NCI-H2227 (cell line): ENCODE measurements around the gene SKAP2.
A peak's percentile ranks its signal among the peaks of the same experiment; 100 is the strongest.

Experiments
- DNase-seq: peaks from one replicate; lab custom pipeline; 2025; ENCODE audit not compliant: unreplicated experiment; lab: John Stamatoyannopoulos, UW

SKAP2 gene

DNA sequence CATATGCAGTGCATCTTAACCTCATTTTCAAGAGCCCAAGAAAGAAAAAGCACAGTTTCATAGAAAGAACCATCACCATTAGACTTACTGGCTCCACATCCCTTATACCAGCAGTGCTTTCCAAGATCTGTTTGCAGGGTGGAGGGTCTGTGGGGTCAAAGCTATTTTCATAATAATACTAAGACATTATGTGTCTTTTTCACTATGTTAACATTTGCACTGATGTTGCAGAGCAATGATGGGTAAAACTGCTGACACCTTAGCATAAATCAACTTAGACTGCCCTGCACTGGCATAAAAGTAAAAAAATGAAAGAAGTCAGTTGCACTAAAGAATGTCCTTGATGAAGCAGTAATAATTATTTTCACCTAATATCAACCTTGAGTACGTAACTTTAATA, 166.2 kb downstream of the SKAP2 start:
- DNase-seq, result no peak

DNA sequence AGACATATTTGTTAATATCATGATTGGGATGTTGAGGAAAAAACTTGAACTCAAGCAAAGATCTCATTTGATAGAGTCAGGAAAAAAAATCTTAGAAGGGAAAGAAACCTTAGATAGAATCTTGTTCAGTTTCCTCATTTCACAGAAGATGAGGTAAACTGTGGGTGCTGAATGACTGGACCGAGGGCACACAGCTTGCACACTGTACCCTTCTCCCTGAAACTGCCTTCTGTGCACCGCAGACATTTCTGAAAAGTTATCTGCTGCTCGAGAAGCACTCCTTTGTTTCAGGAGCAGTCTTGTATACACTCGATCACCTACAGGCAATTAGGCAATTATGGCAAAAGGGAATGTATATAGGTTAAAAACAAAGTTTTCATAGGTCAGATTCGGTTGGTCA, 167.4 kb downstream of the SKAP2 start:
- no peak for DNase-seq

DNA sequence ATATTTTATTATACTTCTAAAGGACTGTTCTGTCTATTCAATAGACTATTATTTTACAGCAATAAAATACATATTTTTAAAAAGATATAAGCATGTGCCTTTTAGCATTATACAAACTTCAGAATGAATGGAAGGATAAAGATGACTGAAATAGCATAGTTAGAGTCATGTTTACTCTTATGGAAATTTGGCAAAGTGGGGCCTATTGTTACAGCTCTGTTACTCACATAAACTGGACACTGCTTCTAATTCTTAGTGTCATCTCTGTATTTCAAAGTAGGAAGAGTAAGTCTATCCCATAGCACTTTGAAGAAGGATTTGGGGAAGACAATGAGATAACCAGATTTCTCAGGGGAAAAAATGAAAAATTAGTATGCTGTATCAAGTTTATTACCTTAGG, 168.2 kb downstream of the SKAP2 start:
- DNase-seq, result no peak

DNA sequence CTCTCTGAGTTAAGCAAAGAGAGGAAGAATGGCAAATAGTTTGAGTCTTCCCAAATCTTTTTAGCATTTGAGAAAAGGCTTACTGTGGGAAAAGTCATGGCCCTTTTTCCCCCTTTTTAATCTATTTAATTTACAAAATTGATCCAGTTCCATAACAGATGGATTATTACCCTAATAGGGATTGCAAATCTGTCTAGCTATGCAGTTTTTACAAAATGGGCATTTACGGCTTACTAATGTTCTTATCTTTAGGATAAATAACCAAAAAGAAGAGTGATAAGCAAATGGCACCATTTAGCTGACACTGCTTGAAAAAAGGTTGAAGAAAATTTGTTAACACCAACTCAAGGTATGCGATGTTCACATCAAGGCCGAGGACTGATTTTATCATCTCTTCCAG, 169.7 kb downstream of the SKAP2 start:
- no peak for DNase-seq

DNA sequence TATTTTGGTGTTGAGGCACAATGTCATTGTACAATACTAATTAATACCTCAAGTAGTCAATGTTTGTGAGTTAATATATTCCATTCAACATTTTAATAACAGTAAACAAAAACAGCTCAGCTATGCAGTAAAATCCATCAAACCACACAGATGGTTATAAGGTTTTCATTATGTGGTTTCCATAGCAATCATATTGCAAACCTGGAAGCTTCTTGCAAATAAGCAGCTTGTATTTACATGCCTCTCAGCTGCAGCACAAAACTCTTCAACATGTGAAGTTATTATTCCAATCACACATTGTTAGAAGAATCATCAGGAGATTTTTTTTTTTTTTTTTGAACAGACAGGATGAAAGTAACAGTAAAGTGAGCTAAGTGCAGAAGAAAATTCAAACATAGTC, 170.2 kb downstream of the SKAP2 start:
- no peak for DNase-seq

DNA sequence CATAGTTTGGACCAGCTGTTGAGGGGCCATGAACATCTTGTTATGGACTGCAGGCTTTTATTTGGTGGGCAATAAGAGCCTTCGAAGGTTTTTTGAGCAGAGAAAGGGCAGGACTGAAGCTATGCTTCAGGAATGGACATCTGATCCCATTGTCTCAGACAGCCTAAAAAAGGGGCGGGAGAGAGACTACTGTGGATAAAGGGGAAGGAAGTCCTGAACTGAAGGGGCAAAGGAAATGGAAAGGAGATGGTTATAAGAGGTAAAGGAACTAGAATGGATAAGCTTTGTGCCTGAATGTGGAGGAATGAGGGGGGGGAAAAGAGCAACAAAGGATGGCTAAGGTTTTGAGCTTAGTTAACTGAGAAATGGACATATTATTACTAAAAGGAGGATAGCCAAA, 172.5 kb downstream of the SKAP2 start:
- no peak for DNase-seq

DNA sequence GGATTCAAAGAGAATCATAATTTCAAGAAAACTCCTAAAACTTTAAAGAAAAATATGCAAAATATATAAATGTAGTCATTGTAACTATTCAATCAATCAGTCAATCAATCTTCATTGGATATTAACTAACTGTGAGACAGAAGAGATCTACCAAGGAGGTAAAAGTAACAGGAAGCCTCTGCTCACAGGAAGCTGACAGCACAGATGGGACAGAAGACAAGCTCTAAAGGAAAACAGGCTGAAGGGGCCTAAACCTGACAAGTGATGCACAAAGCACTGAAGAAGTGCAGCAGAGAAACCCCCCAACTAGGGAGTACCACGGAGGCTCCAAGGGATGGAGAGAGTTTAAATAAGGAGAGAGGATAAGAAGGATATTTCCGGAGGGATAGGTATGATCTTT, 173.0 kb downstream of the SKAP2 start:
- no peak for DNase-seq

DNA sequence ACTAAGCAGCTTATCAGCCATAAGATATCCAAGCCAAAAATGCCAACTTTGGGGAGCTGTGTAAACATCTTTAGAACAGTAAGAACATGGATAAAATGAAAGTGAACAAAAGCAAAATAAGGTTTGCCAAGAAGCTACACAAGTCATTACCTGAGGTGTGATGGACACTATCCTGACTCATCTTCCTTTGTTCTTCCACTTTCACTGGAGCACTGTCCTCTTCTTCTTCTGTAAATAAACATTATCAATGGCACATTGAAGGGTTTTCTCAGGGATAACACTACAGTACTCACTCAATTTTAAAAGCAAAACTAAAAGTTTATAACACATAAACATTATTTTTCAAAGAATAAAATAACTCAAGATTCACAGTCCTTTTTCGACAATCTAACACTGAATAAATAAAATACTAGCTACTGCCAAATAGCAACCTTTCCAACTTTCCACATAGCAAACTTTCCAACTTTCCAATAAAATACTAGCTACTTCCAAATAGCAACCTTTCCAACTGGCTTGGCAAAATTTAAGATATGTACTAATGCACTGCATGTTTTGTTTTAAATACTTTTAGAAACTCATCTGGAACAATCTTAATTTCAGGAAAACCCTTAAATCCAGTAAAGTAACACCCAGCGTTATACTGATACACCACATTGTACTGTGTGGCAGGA, 174.1 kb downstream of the SKAP2 start:
- no peak for DNase-seq

DNA sequence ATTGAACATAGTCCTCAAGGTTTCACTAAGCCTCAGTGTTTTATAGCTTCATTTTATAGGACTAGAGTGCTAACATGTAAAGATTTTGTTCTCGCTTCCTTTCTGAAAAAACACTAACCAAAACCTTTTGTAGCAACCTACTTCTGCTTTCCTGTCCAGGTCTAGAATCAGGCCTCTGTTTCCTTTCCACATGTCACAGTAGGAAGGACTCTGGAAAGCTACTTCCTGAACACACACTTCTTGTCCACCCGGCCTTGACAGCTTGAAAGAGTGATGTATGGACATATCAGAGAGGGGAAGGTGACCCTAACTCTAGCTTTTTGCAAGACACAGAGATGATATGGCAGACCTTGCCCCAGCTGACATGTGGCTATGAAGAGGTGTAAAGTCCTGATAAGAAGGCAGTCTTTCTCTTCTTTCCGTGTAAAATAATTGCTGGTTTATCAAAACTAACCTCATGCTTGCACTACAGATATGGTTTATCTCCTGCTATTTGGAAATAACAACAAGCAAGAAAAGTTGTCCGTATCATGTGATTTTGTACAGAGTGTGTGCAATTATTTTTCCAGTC, 175.4 kb downstream of the SKAP2 start:
- DNase-seq, result no peak

DNA sequence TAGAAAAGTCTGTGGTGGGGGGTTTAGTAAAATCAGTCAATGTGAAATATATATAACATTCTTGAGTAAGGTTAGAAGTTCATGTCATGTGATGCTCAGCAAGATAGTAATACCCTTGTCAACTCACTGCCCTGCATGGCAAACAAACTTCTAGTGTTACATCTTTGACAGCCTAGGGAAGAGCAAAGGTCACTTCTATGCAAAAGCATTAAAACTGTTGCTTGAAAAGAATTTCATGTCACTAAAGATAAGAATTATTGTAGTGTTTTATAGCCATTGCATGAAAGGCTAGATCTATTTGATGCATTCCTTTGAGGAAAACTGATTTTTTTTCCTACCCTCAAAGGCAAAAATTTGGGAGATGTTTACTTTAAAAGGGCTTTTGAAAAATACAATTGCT, 176.0 kb downstream of the SKAP2 start:
- DNase-seq, result no peak

DNA sequence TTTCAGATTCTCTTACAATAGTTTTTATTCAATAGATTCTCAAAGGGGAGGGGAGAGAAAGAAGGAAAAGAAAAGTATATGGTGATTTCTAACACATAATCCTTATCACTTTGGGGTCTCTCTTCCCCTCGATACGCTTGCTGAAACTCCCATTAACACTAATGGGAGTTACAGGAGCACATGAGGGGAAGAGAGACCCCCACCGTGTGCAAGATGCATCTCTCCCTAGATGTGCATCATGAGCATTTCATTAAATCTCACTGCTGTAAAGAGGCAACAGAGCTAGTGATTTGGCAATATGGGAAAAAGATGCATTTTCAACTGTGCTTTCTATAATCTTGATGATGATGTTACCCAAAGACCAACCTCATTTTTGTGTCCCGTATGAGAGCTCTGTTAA, 177.4 kb downstream of the SKAP2 start:
- no peak for DNase-seq

DNA sequence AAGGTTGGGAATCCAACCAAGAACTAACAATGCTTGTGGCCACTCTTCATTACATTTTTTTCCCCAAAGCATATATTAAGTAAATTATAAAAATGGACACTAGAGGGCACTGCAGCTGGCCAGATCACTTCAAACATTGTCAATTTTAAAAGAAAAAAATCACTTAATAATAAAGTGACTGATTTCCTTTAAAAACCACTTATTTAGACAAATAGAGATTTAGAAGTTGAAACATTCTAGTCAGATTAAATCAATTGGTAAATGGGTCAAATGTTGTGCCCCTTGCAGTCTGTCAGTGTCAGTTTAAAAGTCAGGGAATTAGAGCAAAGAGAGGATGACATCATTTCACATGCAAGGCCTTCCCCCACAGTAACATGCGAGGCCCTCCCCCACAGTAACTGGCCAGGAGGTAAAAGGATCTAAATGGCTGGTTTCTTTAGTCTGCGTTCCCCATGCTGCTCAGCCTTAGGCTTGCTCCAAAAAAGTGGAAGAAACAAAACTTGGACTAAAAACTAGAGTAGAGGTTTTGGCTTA, 177.9 kb downstream of the SKAP2 start:
- peak; percentile 61 for DNase-seq

DNA sequence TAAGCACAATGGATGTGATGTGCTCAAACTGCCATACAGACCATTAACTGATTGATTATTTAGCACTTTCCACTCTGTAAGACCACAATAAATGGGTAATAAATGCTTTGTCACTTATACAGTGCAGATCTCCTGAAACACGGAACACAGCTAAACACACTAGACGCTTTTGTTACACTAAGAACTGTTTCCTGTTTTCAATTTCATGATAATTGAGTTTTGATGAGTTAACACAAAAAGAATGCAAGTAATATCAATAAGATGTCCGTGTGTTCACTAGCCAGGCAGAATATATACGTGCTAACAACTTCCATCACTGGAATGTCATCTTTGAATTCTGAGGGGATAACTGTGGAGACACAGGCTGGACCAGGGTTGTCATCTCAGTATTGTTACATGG, 178.8 kb downstream of the SKAP2 start:
- no peak for DNase-seq

DNA sequence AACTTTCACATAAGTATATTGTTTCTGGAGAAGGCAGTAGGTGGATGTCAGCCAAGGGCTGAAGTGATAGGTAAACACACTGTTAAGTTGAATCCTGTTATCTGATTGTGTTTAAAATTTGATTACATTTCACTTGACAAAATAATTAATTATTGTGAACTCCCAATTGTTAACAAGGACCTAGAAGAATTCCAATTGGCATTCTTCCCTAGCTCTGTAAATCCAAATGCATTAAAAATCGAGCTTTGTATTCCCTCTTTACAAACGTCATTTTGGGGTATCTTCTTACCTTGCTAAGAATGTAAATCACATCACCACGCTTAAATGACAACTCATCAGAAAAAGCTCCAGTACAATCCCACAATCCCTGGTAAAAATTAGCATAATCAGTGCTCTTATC, 179.9 kb downstream of the SKAP2 start:
- no peak for DNase-seq

DNA sequence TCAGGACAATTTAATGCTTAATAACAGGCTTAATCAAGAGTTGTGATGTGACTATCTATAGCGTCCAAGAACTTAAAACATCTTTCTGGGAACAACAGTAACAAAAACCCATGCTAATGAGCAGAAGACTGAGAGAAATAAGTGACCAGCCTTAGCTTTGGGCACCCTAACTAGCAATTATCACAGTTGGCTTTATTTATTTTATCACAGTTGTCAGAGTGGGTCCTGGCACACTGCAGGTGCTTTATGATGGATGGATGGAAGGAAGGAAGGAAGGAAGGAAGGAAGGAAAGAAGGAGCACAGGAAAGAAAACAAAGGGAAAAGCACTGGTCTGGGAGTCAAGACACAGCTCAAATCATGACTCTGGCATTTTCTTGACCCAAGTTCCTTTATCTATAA, 181.1 kb downstream of the SKAP2 start:
- DNase-seq, result no peak

DNA sequence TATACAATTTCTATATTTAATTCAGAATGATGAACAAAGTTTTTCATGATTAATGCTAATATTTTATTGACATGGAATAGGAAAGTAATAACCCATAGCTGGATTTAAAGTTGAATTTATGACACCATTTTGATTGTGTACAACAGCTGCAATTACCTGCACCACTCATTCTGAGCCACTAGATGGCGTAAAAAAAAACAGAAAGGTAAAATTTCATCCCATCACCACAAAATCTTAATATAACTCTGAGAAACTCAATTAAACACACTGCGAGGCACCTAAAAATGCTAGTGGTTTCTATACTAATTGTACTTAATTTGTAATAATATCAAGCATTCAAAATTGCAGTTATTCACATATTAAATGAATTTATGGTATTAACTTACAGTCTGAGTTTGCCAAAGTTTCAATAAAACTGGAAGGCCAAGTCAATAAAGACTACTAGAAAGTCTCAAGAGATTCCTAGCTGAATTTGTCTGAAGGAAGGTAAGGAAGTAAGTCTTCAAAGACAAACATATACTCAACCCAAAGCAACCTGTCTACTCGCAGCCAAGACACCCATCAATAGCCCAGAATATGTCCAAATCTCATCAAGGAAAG, 182.5 kb downstream of the SKAP2 start:
- DNase-seq, result peak; percentile 57

DNA sequence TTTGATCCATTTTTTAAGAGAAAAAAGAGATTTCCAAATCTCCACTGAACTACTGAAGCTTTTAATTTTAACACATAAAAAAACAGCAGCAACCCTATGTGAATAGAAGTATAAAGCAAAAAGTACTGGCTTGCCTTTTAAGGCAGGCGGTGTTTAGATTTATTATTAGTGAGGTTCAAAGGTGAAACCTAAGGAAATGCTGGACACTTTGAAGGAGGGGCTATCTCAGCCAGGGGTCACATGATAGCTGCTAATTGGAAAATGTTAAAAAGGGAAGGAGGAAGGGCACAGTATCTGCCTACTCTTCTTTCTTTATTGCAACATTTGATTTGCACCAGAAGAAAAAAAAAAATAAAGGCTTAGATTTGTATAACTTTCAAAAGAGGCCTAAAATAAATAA, 183.8 kb downstream of the SKAP2 start:
- no peak for DNase-seq

DNA sequence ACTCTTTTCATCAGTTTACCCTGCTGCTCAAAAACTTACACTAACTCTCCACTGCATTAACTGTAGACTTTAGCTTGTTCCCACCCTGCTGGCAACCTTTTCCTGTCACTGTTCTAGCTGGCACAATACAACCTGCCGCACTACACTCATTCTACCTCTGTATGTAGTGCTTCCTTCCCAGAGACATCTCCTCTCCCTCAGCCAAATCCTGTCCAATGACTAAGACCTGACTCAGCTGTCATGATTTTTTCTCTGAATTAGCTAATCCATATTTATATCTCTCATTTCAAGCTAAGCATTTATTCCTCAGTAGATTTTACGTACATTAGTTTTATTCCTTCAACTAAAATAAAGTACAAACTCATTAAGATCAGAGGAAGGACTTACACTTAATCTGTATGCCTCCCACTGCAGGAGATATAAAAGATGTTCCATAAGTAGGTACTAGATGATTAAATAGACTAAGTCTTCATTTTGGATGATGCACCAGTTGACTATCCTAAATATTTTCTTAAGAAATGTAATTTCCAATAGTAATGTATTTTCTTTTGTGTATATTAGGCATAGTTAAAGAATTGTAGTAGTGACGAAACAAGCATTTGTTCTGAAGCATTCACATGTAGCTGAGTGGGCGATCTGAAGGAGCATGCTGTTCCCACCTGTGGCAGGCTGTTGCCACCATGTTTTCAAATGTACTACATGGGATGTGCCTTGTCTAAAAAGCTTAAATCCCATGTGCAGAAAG, 189.1 kb downstream of the SKAP2 start:
- no peak for DNase-seq

DNA sequence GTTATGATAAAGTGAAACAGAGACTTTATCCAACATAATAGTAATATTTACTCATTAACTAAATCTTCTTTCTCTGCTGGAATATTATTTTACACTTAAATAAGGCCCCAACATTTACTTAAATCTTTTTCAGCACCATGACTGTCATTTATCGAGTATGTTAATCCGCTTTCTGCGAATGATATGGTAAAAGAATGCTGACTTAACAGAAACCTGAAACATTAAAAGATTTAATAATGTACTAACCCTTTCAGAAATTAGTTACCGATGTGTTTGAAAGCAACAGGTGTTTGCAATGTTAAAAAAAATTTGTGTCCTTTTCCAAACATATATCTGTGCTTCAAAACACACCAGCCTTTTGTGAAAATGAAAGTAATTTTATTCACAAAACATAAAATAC, 190.5 kb downstream of the SKAP2 start:
- DNase-seq, result no peak

DNA sequence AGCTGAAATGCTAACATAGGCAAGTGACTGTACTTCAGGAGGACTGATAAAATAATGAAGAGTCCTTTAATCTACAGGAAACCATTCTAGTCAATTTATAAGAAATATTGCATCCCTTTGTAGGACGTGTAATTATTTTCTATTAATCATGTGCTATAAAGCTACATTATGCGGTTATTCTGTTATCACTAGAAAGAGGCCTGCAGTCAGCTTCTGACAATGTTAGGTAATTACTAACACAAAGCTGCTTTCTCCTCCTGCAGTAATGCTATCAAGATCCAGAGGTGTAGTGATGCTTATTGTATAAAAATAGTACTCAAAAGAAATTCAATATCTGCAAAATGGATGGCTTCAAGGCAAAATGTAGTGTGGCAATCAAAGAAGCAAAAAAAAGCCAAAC, 191.1 kb downstream of the SKAP2 start:
- DNase-seq, result peak; percentile 49

DNA sequence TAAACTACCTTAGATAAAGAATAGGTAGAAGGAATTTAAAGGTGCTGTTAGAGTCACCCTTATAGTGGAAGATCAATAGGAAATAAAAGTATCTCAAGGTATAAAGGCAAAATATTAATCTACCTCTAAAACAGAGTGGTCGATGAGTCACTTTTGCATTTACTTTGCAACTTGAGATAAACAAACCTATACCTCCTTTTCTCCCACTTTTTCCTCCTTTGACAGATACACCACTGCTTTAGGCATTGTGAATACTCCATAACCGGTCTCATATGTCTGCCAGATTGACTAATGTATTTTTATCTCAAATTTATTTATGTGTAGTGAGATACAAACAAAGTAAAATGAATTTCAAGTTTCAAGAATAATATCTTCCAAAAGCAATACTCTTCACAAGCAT, 193.5 kb downstream of the SKAP2 start:
- DNase-seq, result no peak

DNA sequence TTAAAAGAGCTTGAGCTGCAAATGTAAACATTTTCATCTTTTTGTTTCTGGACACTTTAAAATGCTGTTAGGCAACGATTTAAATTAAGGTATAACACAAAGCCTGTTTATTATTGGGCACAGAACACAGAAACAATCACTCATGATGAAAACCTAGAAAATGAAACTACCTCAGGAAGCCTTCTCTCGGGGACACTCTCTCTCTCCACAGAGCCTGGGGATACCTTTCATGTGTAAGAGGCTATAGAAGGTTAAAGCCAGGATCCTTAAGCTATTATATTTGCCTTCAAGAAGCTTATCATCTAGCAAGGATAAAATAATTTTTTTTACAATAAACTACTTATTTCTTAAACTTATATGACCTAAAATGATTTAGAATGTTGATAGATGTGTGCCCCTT, 194.1 kb downstream of the SKAP2 start:
- DNase-seq, result peak; percentile 44
